Mesendoderm (in vitro differentiated cells): ENCODE results near the gene CD9.

Source experiments
- DNase-seq: peaks from one replicate; pipeline ENCODE4 v3.0.0; 2013
- H2AK5ac ChIP-seq: 2 replicates; pipeline ENCODE4 v1.6.1; 2013; ENCODE audit warnings: low read length, inconsistent platforms
- H2BK120ac ChIP-seq: 2 replicates; pipeline ENCODE4 v1.6.1; 2013; ENCODE audit warnings: low read depth, mild to moderate bottlenecking, low read length, moderate library complexity, mixed read lengths
- H2BK15ac ChIP-seq: replicated peaks from 2 replicates; pipeline ENCODE4 v1.6.1; 2013; ENCODE audit warnings: low read depth, mild to moderate bottlenecking, moderate library complexity
- H2BK5ac ChIP-seq: 2 replicates; pipeline ENCODE4 v1.6.1; 2013; ENCODE audit warnings: low read length, inconsistent platforms
- H3K18ac ChIP-seq: 2 replicates; pipeline ENCODE4 v1.6.1; 2013; ENCODE audit warnings: mild to moderate bottlenecking, low read length, mixed read lengths
- H3K23ac ChIP-seq: one replicate; pipeline ENCODE4 v1.6.1; 2013; ENCODE audit warnings: low read length
- H3K27ac ChIP-seq: 2 replicates; pipeline ENCODE4 v1.5.1; 2013; ENCODE audit warnings: low read depth, mild to moderate bottlenecking, inconsistent platforms, low read length, moderate library complexity
- H3K27me3 ChIP-seq: 2 replicates; pipeline ENCODE4 v1.6.1; 2013; ENCODE audit warnings: low read length, control low read depth, mild to moderate bottlenecking, inconsistent platforms; ENCODE audit not compliant: insufficient read depth, poor library complexity
- H3K36me3 ChIP-seq: 2 replicates; pipeline ENCODE4 v1.6.1; 2013; ENCODE audit warnings: low read length, inconsistent platforms; ENCODE audit not compliant: control insufficient read depth, insufficient read depth
- H3K4ac ChIP-seq: one replicate; pipeline ENCODE4 v1.6.1; 2013; ENCODE audit warnings: low read depth, mild to moderate bottlenecking, low read length, moderate library complexity
- H3K4me1 ChIP-seq: 2 replicates; pipeline ENCODE4 v1.6.1; 2013; ENCODE audit warnings: low read depth, low read length, inconsistent platforms; ENCODE audit not compliant: control insufficient read depth
- H3K4me2 ChIP-seq: 2 replicates; pipeline ENCODE4 v1.6.1; 2013; ENCODE audit warnings: low read length
- H3K4me3 ChIP-seq: 2 replicates; pipeline ENCODE4 v1.5.1; 2013; ENCODE audit warnings: mild to moderate bottlenecking, low read length
- H3K56ac ChIP-seq: one replicate; pipeline ENCODE4 v1.6.1; 2013; ENCODE audit warnings: low read length
- H3K79me1 ChIP-seq: 2 replicates; pipeline ENCODE4 v1.6.1; 2013; ENCODE audit warnings: low read length, inconsistent platforms
- H3K79me2 ChIP-seq: 2 replicates; pipeline ENCODE4 v1.6.1; 2013; ENCODE audit warnings: mild to moderate bottlenecking, low read length; ENCODE audit not compliant: control insufficient read depth, insufficient read depth
- H3K9ac ChIP-seq: 2 replicates; pipeline ENCODE4 v1.6.1; 2013; ENCODE audit warnings: low read length, inconsistent platforms
- H4K5ac ChIP-seq: one replicate; pipeline ENCODE4 v1.6.1; 2013; ENCODE audit warnings: low read length
- H4K8ac ChIP-seq: one replicate; pipeline ENCODE4 v1.6.1; 2013; ENCODE audit warnings: low read depth, mild to moderate bottlenecking, control low read depth, low read length, moderate library complexity
- WGBS: extraction: QIAGEN DNeasy Blood & Tissue Kit; methylation state at CpG from one replicate; pipeline ENCODE4 v1.1.7; 2013; ENCODE audit warnings: low lambda C conversion rate, missing lambda C conversion rate; ENCODE audit not compliant: insufficient coverage; ENCODE audit errors: extremely low coverage; 5-methylcytosine and 5-hydroxymethylcytosine counted together

CD9 gene

DNA sequence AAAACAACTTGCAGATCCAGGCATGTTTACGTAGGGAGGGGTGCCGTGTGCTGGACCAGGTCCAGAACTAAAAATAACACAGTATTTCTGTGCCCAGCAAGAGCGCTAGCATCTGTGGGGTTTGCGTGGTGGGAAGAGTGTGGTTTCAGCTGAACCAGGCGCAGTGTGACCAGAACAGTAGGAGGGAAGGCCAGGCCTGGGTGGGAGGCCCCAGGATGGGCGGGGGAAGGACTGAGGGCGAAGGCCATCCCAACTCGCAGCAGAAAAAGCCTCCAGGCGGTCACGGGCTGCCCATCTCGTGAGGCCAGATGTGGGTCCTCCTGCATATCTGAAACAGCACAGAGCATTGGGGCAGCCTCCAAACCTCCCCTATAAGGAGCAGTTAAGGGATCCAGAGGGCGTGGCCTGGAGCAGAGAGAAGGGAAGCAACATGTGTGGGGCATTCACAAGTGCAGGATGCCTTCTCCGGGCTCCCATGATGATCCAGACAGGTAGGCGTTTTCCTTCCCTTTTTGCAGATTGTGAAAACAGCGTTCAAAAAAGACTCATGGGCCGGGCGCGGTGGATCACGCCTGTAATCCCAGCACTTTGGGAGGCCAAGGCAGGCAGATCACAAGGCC is 17.8 kb upstream of the CD9 start:
- no peak overlapping the region for H4K5ac ChIP-seq
- no peaks in the 10 kb centered on the region for H3K27me3 ChIP-seq
- H2BK120ac ChIP-seq, result no peak overlapping the region
- H4K8ac ChIP-seq, result no peak overlapping the region
- no peak overlapping the region for H2BK15ac ChIP-seq
- peak overlapping the region; percentile 50 for H3K56ac ChIP-seq
- peaks cover 6% of the 10 kb centered on the region for H3K4me1 ChIP-seq
- no peak overlapping the region for H3K4me3 ChIP-seq
- no CpG with 5 or more reads among the region's 19 CpGs for WGBS
- H3K27ac ChIP-seq, result no peak overlapping the region
- H3K18ac ChIP-seq, result no peak overlapping the region
- no peak overlapping the region for H3K23ac ChIP-seq
- peak overlapping the region; percentile 18 for H2AK5ac ChIP-seq
- H3K79me1 ChIP-seq, result no peaks in the 10 kb centered on the region
- no peak overlapping the region for H3K4ac ChIP-seq
- no peak overlapping the region for H3K9ac ChIP-seq
- no peak overlapping the region for H3K4me2 ChIP-seq
- H3K79me2 ChIP-seq, result no peaks in the 10 kb centered on the region
- no peak for DNase-seq
- no peak overlapping the region for H2BK5ac ChIP-seq
- no peaks in the 10 kb centered on the region for H3K36me3 ChIP-seq

DNA sequence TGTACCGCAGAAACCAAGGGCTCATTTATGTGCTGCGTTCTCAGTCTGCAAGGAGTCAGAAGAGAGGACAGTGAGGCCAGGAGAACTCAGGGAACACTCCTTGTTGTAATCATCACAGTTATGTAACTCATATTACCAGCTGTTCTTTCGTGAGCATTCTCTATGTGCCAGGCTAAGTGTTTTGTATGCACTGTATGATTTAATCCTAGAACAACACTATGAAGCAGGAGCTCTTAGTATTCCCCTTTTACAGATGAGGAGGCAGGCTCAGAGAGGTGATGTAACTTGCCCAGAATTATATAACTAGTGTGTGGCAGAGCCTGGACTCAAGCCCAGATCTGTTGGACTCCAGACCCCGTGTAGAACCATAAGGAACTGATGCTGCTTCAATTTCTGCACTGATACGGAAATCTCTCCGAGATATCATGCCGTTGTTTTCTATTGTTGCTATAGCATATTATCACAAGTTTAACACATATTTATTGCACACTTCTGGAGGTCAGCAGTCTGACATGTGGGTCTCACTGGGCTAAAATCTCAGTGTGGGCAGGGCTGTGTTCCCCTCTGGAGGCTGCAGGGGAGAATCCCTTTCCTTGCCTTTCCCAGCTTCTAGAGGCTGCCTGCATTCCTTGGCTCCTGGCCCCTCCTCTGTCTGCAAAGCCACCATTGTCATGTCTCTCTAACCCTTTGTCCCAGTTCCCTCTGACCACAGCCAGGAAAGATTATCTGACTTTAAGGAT is 16.3 kb upstream of the CD9 start:
- no peak overlapping the region for H3K4ac ChIP-seq
- no peak overlapping the region for H3K18ac ChIP-seq
- H3K79me2 ChIP-seq, result no peaks in the 10 kb centered on the region
- H3K23ac ChIP-seq, result no peak overlapping the region
- H2BK15ac ChIP-seq, result no peak overlapping the region
- no peak overlapping the region for H4K8ac ChIP-seq
- H3K56ac ChIP-seq, result no peak overlapping the region
- H3K4me3 ChIP-seq, result no peak overlapping the region
- no peak overlapping the region for H3K9ac ChIP-seq
- H4K5ac ChIP-seq, result no peak overlapping the region
- H2BK120ac ChIP-seq, result no peak overlapping the region
- DNase-seq, result no peak
- H3K4me2 ChIP-seq, result no peak overlapping the region
- no peak overlapping the region for H3K27ac ChIP-seq
- H3K27me3 ChIP-seq, result no peaks in the 10 kb centered on the region
- peaks cover 4% of the 10 kb centered on the region for H3K4me1 ChIP-seq
- no peaks in the 10 kb centered on the region for H3K79me1 ChIP-seq
- H2BK5ac ChIP-seq, result no peak overlapping the region
- whole genome bisulfite sequencing, result no CpG with 5 or more reads among the region's 7 CpGs
- H2AK5ac ChIP-seq, result no peak overlapping the region
- no peaks in the 10 kb centered on the region for H3K36me3 ChIP-seq

DNA sequence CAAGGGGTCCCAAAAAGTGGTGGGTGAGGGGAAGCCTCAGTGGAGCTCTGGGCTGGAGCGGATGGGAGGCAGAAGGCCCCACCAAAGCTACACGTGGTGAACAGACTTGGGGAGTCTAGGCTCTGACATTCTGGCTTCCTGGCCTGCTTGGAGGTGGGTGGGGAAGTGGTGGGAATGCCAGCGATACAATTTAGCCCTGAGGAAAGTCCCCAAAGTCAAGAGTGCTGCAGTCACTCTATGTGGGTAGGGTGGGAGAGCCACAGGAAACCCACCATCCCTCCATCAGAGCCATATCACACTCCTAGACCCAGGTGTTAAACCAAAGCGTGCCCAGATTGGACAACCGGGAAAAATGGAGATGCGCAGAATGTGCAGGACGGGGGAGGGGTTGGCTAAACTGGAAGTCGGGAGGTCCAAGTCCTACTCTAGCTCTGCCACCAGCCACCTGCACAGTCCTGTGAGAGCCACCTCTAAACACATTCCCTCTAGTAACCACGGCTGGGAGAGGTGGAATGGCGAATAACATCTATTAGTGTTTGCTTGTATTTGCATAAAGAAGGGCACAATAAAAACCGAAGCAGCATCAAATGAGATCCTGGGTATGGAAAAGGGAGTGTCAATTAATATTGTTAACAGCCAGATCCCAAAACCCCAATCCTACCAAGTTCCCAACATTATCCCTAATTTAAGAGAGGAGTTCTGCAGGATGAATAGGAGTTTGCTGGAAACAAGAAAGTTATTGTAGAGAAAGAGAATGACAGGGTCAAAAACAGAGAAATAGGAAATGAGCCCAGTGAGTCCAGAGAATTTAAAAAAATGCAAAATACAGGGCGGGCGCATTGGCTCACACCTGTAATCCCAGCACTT is 14.0 kb upstream of the CD9 start:
- DNase-seq, result no peak
- no peak overlapping the region for H3K4me3 ChIP-seq
- H2AK5ac ChIP-seq, result no peak overlapping the region
- H3K23ac ChIP-seq, result no peak overlapping the region
- no peak overlapping the region for H2BK120ac ChIP-seq
- no peak overlapping the region for H2BK15ac ChIP-seq
- no peaks in the 10 kb centered on the region for H3K4me1 ChIP-seq
- no peaks in the 10 kb centered on the region for H3K79me1 ChIP-seq
- no CpG with 5 or more reads among the region's 13 CpGs for WGBS
- H3K4ac ChIP-seq, result no peak overlapping the region
- H3K27ac ChIP-seq, result no peak overlapping the region
- H2BK5ac ChIP-seq, result no peak overlapping the region
- no peak overlapping the region for H3K4me2 ChIP-seq
- no peak overlapping the region for H3K9ac ChIP-seq
- H3K36me3 ChIP-seq, result no peaks in the 10 kb centered on the region
- H3K56ac ChIP-seq, result no peak overlapping the region
- no peak overlapping the region for H3K18ac ChIP-seq
- no peaks in the 10 kb centered on the region for H3K27me3 ChIP-seq
- H3K79me2 ChIP-seq, result no peaks in the 10 kb centered on the region
- no peak overlapping the region for H4K5ac ChIP-seq
- no peak overlapping the region for H4K8ac ChIP-seq

- no peak overlapping the region for H2BK120ac ChIP-seq
- H3K18ac ChIP-seq, result no peak overlapping the region
- no peak overlapping the region for H3K27ac ChIP-seq
- no peak overlapping the region for H3K9ac ChIP-seq
- no peak overlapping the region for H2BK15ac ChIP-seq
- no peaks in the 10 kb centered on the region for H3K27me3 ChIP-seq
- no peaks in the 10 kb centered on the region for H3K4me1 ChIP-seq
- no peaks in the 10 kb centered on the region for H3K36me3 ChIP-seq
- H2BK5ac ChIP-seq, result no peak overlapping the region
- H3K79me2 ChIP-seq, result no peaks in the 10 kb centered on the region
- H4K8ac ChIP-seq, result no peak overlapping the region
- no peak overlapping the region for H2AK5ac ChIP-seq
- no peaks in the 10 kb centered on the region for H3K79me1 ChIP-seq
- no peak overlapping the region for H3K4me2 ChIP-seq
- H3K23ac ChIP-seq, result no peak overlapping the region
- no CpG with 5 or more reads among the region's 8 CpGs for WGBS
- H3K4me3 ChIP-seq, result no peak overlapping the region
- no peak overlapping the region for H3K56ac ChIP-seq
- no peak overlapping the region for H3K4ac ChIP-seq
- DNase-seq, result no peak
- H4K5ac ChIP-seq, result no peak overlapping the region
These were observed 12.0 kb upstream of the CD9 start for GRCh38 chr12:6187948-6188793.

- Histone ChIP-seq H3K79me1 (no peaks in the 10 kb centered on the region), H3K79me2 (no peaks in the 10 kb centered on the region), H3K27me3 (no peaks in the 10 kb centered on the region), H3K23ac (no peak overlapping the region), H3K4me2 (no peak overlapping the region), H3K9ac (no peak overlapping the region), H2BK5ac (no peak overlapping the region), H2BK15ac (no peak overlapping the region), H2BK120ac (no peak overlapping the region), H4K5ac (no peak overlapping the region), H4K8ac (no peak overlapping the region), H3K4me3 (no peak overlapping the region), H2AK5ac (no peak overlapping the region), H3K4me1 (no peaks in the 10 kb centered on the region), H3K18ac (no peak overlapping the region), H3K4ac (no peak overlapping the region), H3K36me3 (no peaks in the 10 kb centered on the region), H3K27ac (no peak overlapping the region), H3K56ac (no peak overlapping the region)
- DNase-seq, result no peak
- WGBS, result no CpG with 5 or more reads among the region's 5 CpGs
These were observed 11.2 kb upstream of the CD9 start for GRCh38 chr12:6189028-6189427.
